ENCODE results near the gene ABCA3.
"Not testable (repeated sequence)": the region's sequence is repeated elsewhere in the genome, so short reads cannot be mapped to it uniquely, and the experiment has no call there.

- TF ChIP-seq, protein P1, sequence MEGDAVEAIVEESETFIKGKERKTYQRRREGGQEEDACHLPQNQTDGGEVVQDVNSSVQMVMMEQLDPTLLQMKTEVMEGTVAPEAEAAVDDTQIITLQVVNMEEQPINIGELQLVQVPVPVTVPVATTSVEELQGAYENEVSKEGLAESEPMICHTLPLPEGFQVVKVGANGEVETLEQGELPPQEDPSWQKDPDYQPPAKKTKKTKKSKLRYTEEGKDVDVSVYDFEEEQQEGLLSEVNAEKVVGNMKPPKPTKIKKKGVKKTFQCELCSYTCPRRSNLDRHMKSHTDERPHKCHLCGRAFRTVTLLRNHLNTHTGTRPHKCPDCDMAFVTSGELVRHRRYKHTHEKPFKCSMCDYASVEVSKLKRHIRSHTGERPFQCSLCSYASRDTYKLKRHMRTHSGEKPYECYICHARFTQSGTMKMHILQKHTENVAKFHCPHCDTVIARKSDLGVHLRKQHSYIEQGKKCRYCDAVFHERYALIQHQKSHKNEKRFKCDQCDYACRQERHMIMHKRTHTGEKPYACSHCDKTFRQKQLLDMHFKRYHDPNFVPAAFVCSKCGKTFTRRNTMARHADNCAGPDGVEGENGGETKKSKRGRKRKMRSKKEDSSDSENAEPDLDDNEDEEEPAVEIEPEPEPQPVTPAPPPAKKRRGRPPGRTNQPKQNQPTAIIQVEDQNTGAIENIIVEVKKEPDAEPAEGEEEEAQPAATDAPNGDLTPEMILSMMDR (IDR thresholded peaks at IDR 0.05; ENCODE audit: low read depth, low read length): not testable (repeated sequence)
- not testable (repeated sequence) for TF ChIP-seq EZH2phosphoT487 (IDR thresholded peaks at IDR 0.05; ENCODE audit: low read depth)
Measured at GRCh38 chr16:2267505-2267912, 73.0 kb downstream of the ABCA3 start.
